Measurements from ENCODE around the gene DNAJB12.

DNAJB12 gene

GRCh38 chr10:72309290-72310240 is 45.2 kb downstream of the DNAJB12 start:
- H3K27ac ChIP-seq, result peak overlapping the region; percentile 34; the same call in 1 of the 2 replicates
- TF ChIP-seq CTCF (conservative IDR thresholded peaks at IDR 0.05), result no peak

- peak overlapping the region; percentile 34; the same call in 1 of the 2 replicates for H3K27ac ChIP-seq
These were observed 46.3 kb downstream of the DNAJB12 start for GRCh38 chr10:72308320-72308987.

GRCh38 chr10:72307711-72308110 is 47.0 kb downstream of the DNAJB12 start:
- peak overlapping the region; percentile 34; the same call in 1 of the 2 replicates for H3K27ac ChIP-seq

More at GRCh38 chr10:72308320-72308987, 46.3 kb downstream of the DNAJB12 start:
- TF ChIP-seq CTCF (conservative IDR thresholded peaks at IDR 0.05), result no peak

GRCh38 chr10:72306215-72306760 is 48.4 kb downstream of the DNAJB12 start:
- no peak for TF ChIP-seq CTCF (conservative IDR thresholded peaks at IDR 0.05)
- no peak overlapping the region for H3K27ac ChIP-seq

- H3K27ac ChIP-seq, result no peak overlapping the region
These were observed 51.1 kb downstream of the DNAJB12 start for GRCh38 chr10:72303424-72304128.

GRCh38 chr10:72298592-72299519 is 55.9 kb downstream of the DNAJB12 start:
- TF ChIP-seq CTCF (conservative IDR thresholded peaks at IDR 0.05), result no peak
- H3K27ac ChIP-seq, result peak overlapping the region; percentile 78; the same call in 1 of the 2 replicates

More at GRCh38 chr10:72303424-72304128, 51.1 kb downstream of the DNAJB12 start:
- no peak for TF ChIP-seq CTCF (conservative IDR thresholded peaks at IDR 0.05)
